Glomerular endothelial cell (primary cell): ENCODE data around the gene DDA1. TPM values are rescaled to one million over a fixed set of nuclear protein-coding genes. Genes with fewer than 3 reads are reported as not detected.
A peak's percentile ranks its signal among the peaks of the same experiment; 100 is the strongest.
"Not testable (repeated sequence)": the region's sequence is repeated elsewhere in the genome, so short reads cannot be mapped to it uniquely, and the experiment has no call there.

ENCODE experiments used
- DNase-seq: peaks from one replicate; pipeline ENCODE4 v3.0.0-alpha.2; 2011; ENCODE audit warnings: low read depth, low spot score; ENCODE audit errors: extremely low read depth
- total RNA-seq: library from RNA; depleted of rRNA; stranded (reverse); fragments of >200 nt; gene quantifications from 2 replicates; pipeline ENCODE4 v1.2.3, GENCODE V29; 2015

DDA1 gene
- 74.4 and 78.0 TPM in 2 replicates for total RNA-seq

DNA sequence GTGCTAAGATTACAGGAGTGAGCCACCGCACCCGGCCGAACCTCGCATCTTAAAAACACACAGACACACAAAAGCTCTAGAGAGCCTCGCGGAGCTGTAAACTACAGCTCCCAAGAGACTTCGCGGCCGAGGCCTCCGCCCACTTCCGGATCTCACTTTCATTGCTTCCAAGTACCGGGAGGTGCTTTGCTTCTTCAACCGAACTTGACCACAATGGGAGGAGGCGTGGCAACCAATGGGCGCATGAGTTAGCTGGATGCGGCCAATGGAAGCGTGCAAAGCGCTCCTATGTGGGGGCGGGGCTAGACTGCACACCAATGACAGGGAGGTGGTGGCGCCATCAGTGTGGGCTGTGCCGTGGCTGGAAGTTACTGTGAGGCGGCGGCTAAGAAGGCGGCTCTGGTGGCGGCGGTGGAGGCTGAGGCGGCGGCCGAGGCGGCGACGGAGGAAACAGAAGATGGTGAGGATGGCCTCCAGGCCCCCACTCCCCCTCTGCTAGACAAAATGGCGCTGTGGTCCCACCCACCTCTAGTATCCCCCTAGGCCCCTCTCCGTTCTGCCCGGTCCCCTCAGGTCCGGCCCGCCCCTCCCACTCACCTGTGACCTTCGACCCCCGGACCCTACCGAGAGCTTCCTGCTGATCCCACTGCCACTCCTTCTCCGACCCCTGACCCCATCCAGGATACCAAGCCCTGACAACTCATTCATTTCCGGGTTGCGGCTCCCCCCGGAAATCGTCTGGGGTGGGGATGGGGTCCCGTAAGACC, at the start of gene DDA1:
DDA1 (plus strand) TSS at position 366 of the 767 bp plus-strand sequence; CDS start at position 458, 92 bp downstream.
- DNase-seq = peak; percentile 98

DNA sequence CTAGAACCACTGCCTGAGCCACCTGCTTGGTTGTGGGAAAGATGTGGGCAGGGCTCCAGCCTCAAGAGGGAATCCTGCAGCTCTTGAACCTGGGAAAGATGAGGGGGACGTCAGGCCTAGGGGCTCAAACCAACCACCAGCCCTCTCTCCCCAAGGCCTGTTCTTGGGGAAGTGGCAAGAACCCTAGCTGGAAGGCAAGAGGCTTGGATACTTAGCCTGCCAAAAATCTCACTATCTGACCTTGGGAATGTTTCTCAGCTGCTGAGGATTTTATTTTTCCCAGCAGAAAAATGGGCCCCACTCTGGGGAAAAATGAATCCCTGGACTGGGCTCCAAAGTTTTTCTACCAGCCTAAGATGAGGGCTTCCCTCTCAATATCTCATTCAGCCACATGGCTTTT, 49.4 kb upstream of the DDA1 start:
- DNase-seq = no peak

DNA sequence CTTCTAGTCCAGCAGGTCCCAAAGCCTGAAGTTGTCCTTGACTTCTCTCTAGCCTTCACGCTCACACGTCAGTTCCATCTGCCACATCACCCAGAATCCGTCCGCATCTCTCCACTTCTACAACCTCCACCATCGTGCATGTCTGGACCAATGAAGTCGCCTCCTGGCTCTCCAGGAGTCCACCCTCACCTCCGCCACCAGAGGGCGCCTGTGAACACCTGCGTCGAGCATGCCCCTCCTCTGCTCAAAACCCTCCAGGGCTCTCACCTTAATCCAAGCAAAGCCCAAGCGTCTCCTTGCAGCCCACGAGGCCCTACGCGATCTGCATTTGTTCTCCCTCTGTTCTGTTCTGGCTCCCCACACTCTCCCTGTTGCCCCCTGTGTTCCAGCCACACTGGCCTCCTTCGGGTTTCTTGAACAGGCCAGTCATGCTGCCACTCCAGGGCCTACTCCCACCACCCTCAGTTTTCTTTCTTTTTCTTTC, 48.5 kb upstream of the DDA1 start:
- DNase-seq = no peak

GRCh38 chr19:17262557-17262956, 46.8 kb upstream of the DDA1 start:
- no peak for DNase-seq

DNA sequence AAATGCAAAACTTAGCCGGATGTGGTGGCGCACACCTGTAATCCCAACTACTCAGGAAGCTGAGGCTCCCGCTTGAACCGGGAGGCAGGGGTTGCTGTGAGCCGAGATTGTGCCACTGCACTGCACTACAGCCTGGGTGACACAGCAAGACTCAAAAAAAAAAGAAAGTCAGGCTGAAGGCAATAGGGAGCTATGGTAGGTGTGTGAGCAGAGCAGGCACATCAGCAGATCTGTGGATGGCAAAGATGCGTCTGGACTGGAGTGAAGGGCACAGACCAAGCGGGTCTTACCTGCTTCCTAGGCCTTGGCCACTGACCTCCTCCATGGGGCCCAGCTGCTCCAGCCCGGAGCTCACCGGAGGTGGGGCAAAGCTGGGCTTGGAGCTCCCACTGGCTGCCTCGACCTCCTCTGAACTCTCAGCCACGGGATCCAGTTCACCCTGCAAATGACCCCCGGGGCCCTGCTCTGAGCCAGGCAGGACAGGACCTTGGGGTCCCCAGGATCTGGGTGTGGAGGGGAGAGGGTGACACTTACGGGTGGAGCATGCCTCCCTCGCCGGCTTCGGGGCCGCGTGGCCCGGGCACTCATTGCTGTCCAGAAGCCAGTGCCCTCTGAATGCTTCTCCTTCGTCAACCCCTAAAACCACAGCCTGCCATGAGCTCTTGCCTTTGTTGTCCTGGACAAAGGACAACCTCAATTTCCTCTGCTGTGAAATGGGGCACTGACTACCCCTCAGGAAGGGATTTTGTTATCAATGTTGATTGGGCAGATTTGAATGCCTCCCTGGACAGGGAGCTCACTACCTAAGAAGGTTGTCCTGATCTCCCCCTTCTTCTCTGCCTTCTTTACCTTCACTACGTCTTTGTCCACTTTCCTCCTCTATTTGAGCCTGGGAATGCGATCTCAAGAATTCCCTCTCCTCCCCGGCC, 45.4 kb upstream of the DDA1 start:
- DNase-seq = no peak

GRCh38 chr19:17264641-17264979, 44.8 kb upstream of the DDA1 start, which contains the start of gene USHBP1:
TSS of gene USHBP1 (minus strand) at chr19:17264745. CDS start at chr19:17264299, 446 bp downstream.
- no peak for DNase-seq

GRCh38 chr19:17266026-17266425, 43.3 kb upstream of the DDA1 start:
- DNase-seq = no peak

GRCh38 chr19:17266589-17266974, 42.8 kb upstream of the DDA1 start:
- DNase-seq = no peak

GRCh38 chr19:17266975-17267788, 42.2 kb upstream of the DDA1 start, which contains the start of gene BABAM1:
TSS of gene BABAM1 (plus strand) at chr19:17267443. CDS start at chr19:17268807, 1,364 bp downstream.
- DNase-seq = peak; percentile 99

GRCh38 chr19:17268754-17269153, 40.6 kb upstream of the DDA1 start:
- DNase-seq = no peak

- not testable (repeated sequence) for DNase-seq
These were observed 34.5 kb upstream of the DDA1 start for GRCh38 chr19:17274892-17275291.

DNA sequence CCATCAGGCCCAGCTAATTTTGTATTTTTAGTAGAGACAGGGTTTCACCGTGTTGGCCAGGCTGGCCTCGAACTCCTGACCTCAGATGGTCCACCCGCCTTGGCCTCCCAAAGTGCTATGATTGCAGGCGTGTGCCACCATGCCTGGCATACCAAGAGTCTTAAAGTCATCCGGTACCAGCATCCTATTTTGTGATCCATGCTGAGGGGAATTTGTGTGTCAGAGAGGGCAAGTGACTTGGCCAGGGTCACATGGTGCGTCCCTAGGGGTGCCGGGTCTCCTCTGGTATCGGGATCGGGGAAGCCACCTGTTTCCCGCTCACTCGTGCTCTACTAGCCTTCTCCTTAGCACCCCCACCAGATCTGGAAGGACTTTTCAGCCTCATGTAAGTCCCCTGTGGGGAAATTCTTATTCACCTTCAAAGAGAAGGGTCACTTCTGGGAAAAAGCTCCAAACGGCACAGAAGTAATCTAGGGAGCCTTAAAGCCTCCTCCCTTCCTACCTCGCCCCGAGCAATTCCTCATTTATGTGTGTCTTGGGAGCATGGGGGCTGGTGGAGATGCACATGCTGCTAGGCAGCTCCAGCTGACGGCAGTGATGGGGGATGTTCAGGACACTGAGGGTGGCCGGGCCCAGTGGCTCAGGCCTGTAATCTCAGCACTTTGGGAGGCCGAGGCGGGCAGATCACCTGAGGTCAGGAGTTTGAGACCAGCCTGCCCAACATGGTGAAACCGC, 33.8 kb upstream of the DDA1 start:
- DNase-seq = no peak

DNA sequence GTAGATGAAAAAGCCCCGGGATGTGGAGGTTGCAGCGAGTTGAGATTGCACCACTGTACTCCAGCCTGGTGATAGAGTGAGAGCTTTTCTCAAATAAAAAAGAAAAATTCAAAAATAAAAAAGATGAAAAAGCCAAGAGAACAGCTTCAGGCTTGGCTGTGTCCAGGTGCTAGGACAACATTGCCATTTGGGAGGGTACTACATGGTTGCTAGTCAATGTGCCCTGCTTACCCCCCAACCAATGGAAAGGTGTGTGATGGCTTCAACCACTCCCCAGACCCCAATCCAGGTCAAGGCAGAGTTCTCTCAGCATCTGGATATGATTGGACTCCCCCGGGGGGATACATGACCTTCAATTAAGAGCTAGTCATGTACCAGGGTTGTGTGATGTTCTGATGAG, 29.9 kb upstream of the DDA1 start:
- no peak for DNase-seq

DNA sequence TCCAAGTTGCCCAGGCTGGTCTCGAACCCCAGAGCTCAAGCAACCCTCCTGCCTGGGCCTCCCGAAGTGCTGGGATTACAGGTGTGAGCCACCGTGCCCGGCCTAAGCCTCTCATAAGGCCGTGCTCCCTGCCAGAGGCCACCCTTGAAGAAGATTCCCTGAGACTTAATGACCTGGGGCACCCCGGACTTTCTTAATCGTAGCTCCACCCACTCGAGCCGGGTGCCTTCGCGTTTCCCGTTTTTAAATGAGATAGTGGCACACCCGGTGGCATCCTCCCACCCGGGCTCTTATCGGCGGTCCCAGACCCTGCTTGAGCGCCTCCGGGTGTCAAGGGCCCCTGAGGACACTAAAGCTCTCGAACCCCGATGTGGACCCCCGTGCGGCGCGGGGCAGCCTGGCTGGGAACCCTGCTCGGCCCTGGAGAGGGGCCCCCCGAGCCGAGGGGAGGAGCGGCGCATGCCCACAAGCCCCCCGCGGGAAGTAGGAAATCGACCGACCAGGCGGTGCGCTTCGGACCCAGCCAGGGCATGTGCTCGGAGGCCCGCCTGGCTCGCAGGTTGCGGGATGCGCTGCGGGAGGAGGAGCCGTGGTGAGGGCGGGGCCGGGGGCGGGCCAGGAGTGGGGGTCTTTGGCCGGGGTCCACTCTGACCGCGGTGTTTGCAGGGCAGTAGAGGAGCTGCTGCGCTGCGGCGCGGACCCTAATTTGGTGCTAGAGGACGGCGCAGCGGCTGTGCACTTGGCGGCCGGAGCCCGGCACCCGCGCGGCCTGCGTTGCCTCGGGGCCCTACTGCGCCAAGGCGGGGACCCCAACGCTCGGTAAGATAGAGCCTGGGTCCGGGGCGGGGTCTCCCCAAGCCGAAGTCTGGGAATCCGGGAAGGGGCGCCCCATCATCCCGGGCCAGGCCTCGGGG, 27.7 kb upstream of the DDA1 start, which contains the start of gene ANKLE1:
ANKLE1 (plus strand) TSS at position 511 of the 914 bp plus-strand sequence; CDS start at position 531, 20 bp downstream.
- no peak for DNase-seq

DNA sequence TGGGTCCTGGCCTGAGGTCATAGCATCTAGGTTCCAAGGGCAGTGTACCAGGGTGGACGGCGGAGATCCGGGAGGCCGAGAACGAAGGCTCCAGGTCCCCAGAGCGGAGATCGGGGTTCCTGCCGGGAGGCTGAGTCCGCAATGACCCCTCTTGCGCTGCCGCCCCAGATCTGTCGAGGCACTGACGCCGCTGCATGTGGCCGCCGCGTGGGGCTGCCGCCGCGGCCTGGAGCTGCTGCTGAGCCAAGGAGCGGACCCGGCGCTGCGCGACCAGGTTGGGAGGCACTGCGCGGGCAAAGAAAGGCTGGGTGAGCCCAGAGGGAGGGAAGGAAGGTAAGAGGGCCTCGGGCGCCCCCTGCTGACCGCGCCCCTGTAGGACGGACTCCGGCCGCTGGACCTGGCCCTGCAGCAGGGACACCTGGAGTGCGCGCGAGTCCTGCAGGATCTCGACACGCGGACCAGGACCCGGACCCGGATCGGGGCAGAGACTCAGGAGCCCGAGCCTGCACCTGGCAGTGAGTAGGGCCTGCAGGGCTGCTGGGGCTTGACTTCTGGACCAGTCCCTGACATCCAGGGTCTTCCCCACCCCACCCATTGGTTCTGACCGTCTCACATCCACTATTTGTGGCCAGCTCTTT, 26.8 kb upstream of the DDA1 start:
- DNase-seq = no peak

GRCh38 chr19:17283504-17283996, 25.8 kb upstream of the DDA1 start:
- no peak for DNase-seq

- no peak for DNase-seq
These were observed 23.8 kb upstream of the DDA1 start for GRCh38 chr19:17285415-17286135.
